Nephron (organoid): ENCODE results near the gene PCDHGA5.

Experiments used
- H3K27ac Mint-ChIP-seq, 3 experiments: 2 replicates each; pipeline ENCODE4 v1.8.0; 2020; ENCODE audit warnings: mixed read lengths in 3 of 3, mild to moderate bottlenecking in 2 of 3, moderate library complexity in 1 of 3
- H3K27me3 Mint-ChIP-seq: 2 replicates; pipeline ENCODE4 v1.8.0; 2021; ENCODE audit warnings: low read depth, mild to moderate bottlenecking, moderate library complexity, mixed read lengths
- H3K36me3 Mint-ChIP-seq: 2 replicates; pipeline ENCODE4 v1.8.0; 2020; ENCODE audit warnings: low read depth, mixed read lengths
- H3K4me1 Mint-ChIP-seq: 2 replicates; pipeline ENCODE4 v1.8.0; 2020; ENCODE audit warnings: mixed read lengths
- H3K4me3 Mint-ChIP-seq, 3 experiments: 2 replicates each; pipeline ENCODE4 v1.8.0; 2020; ENCODE audit warnings: mild to moderate bottlenecking in 3 of 3, mixed read lengths in 3 of 3, moderate library complexity in 2 of 3
- H3K9me3 Mint-ChIP-seq: 2 replicates; pipeline ENCODE4 v1.8.0; 2020; ENCODE audit warnings: mixed read lengths
- TF ChIP-seq, protein P1 (sequence below), 3 experiments: fragments of 200-600 bp; sonication (generic); IDR thresholded peaks; one replicate each; pipeline ENCODE4 v1.5.0; 2021; ENCODE audit warnings: antibody characterized with exemption in 3 of 3; ENCODE audit not compliant: unreplicated experiment in 3 of 3

Gene PCDHGA5

DNA sequence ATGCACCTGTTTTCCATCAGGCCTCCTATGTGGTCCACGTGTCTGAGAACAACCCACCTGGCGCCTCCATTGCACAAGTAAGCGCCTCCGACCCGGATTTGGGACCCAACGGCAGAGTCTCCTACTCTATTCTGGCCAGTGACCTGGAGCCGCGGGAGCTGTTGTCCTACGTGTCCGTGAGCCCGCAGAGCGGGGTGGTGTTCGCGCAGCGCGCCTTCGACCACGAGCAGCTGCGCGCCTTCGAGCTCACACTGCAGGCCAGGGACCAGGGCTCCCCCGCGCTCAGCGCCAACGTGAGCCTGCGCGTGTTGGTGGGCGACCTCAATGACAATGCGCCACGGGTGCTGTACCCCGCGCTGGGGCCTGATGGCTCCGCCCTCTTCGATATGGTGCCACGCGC is 12.4 kb upstream of the PCDHGA5 start:
- Mint-ChIP-seq H3K27ac (no peak overlapping the region), H3K9me3 (peaks cover 58% of the 10 kb centered on the region), H3K36me3 (peaks cover 35% of the 10 kb centered on the region), H3K4me1 (no peaks in the 10 kb centered on the region), H3K27me3 (peaks cover 2% of the 10 kb centered on the region), H3K4me3 (no peak overlapping the region)
- TF ChIP-seq, protein P1, sequence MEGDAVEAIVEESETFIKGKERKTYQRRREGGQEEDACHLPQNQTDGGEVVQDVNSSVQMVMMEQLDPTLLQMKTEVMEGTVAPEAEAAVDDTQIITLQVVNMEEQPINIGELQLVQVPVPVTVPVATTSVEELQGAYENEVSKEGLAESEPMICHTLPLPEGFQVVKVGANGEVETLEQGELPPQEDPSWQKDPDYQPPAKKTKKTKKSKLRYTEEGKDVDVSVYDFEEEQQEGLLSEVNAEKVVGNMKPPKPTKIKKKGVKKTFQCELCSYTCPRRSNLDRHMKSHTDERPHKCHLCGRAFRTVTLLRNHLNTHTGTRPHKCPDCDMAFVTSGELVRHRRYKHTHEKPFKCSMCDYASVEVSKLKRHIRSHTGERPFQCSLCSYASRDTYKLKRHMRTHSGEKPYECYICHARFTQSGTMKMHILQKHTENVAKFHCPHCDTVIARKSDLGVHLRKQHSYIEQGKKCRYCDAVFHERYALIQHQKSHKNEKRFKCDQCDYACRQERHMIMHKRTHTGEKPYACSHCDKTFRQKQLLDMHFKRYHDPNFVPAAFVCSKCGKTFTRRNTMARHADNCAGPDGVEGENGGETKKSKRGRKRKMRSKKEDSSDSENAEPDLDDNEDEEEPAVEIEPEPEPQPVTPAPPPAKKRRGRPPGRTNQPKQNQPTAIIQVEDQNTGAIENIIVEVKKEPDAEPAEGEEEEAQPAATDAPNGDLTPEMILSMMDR (IDR thresholded peaks at IDR 0.05; ENCODE audit: unreplicated experiment in 3 of 3), result no peak

DNA sequence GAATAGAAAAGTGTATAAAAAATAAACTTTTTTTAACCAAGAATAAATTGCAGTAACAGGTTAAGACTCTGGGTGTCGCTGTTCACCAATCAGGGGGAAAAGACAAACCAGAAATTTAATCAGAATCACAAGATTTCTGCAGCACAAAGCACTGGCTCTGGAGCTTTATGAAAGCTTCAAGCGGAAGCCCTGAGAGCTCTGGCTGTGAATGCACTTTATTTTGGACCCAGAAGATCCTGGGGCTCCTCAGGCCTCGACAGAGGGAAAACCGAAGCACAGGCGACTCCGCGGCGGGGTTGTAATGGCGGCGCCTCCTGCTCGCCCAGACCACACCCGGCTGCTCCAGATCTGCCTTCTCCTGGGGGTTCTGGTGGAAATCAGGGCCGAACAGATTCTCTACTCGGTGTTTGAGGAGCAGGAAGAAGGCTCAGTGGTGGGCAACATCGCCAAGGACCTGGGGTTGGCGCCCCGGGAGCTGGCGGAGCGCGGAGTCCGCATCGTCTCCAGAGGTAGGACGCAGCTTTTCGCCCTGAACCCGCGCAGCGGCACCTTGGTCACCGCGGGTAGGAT is 9.0 kb upstream of the PCDHGA5 start, which contains the start of gene PCDHGA4:
Gene PCDHGA4, plus strand, starts transcription at position 122 of the 570 bp plus-strand sequence. Its CDS starts 87 bp downstream, at position 209.
- H3K27me3 Mint-ChIP-seq, result peaks cover 4% of the 10 kb centered on the region
- no peaks in the 10 kb centered on the region for H3K4me1 Mint-ChIP-seq
- H3K9me3 Mint-ChIP-seq, result peaks cover 52% of the 10 kb centered on the region
- H3K36me3 Mint-ChIP-seq, result peaks cover 37% of the 10 kb centered on the region
- TF ChIP-seq, protein P1 (IDR thresholded peaks at IDR 0.05; ENCODE audit: unreplicated experiment in 3 of 3), result no peak
- no peak within 1 kb of the TSS for H3K27ac Mint-ChIP-seq
- H3K4me3 Mint-ChIP-seq, result no peak within 1 kb of the TSS

DNA sequence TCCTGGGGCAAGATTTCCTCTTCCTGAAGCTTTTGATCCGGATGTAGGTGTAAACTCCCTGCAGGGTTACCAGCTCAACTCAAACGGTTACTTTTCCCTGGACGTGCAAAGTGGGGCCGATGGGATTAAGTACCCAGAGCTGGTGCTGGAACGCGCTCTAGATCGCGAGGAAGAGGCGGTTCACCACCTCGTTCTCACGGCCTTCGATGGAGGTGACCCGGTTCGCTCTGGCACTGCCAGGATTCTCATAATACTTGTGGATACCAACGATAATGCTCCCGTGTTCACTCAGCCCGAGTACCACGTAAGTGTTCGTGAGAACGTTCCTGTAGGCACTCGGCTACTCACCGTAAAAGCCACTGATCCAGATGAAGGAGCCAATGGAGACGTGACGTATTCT is 8.3 kb upstream of the PCDHGA5 start:
- Mint-ChIP-seq H3K9me3 (peaks cover 54% of the 10 kb centered on the region), H3K27ac (no peak overlapping the region), H3K36me3 (peaks cover 35% of the 10 kb centered on the region), H3K27me3 (peaks cover 4% of the 10 kb centered on the region), H3K4me1 (no peaks in the 10 kb centered on the region), H3K4me3 (no peak overlapping the region)
- TF ChIP-seq, protein P1 (IDR thresholded peaks at IDR 0.05; ENCODE audit: unreplicated experiment in 3 of 3), result no peak

DNA sequence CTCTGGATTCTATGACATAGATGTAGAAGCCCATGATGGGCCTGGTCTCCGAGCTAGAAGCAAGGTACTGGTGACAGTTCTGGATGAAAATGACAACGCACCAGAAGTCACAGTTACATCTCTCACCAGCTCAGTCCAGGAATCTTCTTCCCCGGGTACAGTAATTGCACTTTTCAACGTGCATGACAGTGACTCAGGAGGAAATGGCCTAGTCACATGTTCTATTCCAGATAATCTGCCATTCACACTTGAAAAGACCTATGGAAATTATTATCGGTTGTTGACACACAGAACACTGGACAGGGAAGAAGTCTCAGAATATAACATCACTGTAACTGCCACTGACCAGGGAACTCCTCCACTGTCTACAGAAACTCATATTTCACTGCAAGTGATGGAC is 7.8 kb upstream of the PCDHGA5 start:
- Mint-ChIP-seq H3K4me3 (no peak overlapping the region), H3K4me1 (no peaks in the 10 kb centered on the region), H3K27me3 (peaks cover 4% of the 10 kb centered on the region), H3K36me3 (peaks cover 40% of the 10 kb centered on the region), H3K9me3 (peaks cover 58% of the 10 kb centered on the region), H3K27ac (no peak overlapping the region)
- TF ChIP-seq, protein P1 (IDR thresholded peaks at IDR 0.05; ENCODE audit: unreplicated experiment in 3 of 3), result no peak

DNA sequence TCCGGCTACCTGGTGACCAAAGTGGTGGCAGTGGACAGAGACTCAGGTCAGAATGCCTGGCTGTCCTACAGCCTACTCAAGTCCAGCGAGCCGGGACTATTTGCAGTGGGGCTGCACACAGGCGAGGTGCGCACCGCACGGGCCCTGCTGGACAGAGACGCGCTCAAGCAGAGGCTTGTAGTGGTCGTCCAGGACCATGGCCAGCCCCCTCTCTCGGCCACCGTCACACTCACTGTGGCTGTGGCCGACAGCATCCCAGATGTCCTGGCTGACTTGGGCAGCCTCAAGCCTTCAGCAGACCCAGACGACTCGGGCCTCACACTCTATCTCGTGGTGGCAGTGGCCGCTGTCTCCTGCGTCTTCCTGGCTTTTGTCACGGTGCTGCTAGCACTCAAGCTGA is 7.0 kb upstream of the PCDHGA5 start:
- Mint-ChIP-seq H3K27ac (no peak overlapping the region), H3K27me3 (peaks cover 4% of the 10 kb centered on the region), H3K4me1 (no peaks in the 10 kb centered on the region), H3K36me3 (peaks cover 42% of the 10 kb centered on the region), H3K9me3 (peaks cover 62% of the 10 kb centered on the region), H3K4me3 (no peak overlapping the region)
- TF ChIP-seq, protein P1 (IDR thresholded peaks at IDR 0.05; ENCODE audit: unreplicated experiment in 3 of 3), result no peak

DNA sequence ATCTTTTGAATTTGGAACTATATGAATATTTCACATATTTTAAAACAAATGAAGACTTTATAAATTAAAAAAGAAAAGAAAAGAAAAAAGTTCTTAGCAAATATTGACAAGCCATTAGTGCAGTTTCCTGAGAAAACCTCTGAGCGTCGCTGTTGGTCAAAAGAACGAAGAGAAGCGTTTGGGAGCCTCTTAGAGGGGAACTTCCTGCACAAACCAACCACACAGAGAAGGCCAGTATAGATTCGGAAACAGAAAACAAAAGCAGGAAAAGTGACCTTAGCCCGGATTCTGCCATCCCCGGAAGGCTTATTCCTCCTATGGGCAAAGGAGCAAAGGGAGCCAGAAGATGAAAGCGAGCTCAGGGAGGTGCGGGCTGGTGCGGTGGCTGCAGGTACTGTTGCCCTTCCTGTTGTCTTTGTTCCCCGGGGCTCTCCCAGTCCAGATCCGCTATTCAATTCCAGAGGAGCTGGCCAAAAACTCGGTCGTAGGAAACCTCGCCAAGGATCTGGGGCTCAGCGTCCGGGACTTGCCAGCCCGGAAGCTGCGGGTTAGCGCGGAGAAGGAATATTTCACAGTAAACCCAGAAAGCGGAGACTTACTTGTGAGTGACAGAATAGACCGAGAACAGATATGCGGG is 4.1 kb upstream of the PCDHGA5 start, which contains the start of gene PCDHGB2:
Gene PCDHGB2, plus strand, starts transcription at position 205 of the 637 bp plus-strand sequence. Its CDS starts 142 bp downstream, at position 347.
- Mint-ChIP-seq H3K27ac (no peak within 1 kb of the TSS), H3K27me3 (peaks cover 4% of the 10 kb centered on the region), H3K36me3 (peaks cover 42% of the 10 kb centered on the region), H3K4me3 (no peak within 1 kb of the TSS), H3K9me3 (peaks cover 72% of the 10 kb centered on the region), H3K4me1 (no peaks in the 10 kb centered on the region)
- TF ChIP-seq, protein P1 (IDR thresholded peaks at IDR 0.05; ENCODE audit: unreplicated experiment in 3 of 3), result no peak
